Fibroblast of skin of right biceps (primary cell): ENCODE measurements around the gene NRP2.

Experiments used
- DNase-seq: peaks from one replicate; pipeline ENCODE4 v3.0.0-alpha.2; 2013

Gene NRP2

DNA sequence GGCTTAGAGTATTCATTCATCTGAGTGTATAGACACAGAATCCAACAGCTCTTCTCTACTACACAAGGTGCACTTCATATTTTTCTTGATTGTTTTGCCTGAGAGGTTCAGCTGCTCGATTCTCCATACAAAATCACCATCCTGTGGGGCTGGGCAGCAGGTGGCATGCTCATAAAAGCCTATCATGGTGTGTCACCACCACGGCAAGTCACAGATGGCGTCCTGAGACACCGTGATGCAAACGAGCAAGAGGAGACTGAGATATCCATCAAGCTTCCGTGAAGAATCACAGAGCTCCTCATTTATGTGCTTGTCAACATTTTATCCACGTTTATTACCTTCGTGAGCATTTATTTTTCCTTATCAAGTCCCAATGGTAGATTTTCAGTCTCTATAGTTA lies 22.4 kb upstream of the NRP2 start:
- no peak for DNase-seq

DNA sequence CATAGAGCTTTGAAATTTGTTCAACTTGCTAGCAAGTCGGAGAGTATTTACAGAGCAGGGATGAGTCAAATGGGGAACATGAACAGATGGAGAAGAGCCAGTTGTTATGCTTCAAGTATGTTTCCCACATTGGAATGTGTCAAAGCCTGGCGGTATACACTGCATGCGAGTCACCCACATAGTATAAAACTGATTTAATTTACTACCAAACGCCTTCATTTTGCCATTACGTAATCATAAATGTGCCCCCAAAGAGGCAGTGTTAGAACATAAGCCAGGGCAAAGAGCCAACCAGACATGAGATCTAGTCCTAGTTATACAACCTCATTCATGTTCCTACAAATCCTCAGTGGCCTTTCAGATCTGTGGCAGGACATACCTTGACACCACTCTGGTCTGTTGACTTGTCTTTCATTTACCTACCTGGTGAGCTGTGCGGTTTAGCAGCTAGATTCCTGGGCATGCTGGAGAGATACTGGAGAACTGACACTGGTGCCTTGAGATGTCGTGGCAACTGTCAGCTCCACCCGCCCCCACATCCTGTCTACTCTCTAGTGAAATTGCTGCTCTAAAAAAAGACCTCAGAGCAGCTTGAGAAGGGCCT lies 21.7 kb upstream of the NRP2 start:
- peak; percentile 98 for DNase-seq

DNA sequence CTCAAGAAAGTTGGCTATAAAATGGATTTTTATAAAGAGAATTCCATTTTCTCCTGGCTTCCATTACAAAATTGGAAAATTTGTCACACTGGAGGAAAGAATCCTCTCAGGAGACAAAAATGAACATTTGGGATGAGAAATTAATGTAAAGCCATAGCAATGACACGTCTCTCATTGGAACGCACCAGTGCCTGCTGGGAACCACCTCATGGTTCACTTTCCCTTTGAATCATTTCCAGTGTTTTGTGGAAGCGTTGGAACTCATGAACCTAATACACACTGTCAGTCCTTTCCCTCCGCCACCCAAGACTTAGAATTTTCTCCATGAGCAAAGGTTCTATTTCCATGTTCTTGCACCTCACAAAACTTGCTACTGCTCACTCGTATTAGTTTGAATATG lies 21.0 kb upstream of the NRP2 start:
- DNase-seq = peak; percentile 72

DNA sequence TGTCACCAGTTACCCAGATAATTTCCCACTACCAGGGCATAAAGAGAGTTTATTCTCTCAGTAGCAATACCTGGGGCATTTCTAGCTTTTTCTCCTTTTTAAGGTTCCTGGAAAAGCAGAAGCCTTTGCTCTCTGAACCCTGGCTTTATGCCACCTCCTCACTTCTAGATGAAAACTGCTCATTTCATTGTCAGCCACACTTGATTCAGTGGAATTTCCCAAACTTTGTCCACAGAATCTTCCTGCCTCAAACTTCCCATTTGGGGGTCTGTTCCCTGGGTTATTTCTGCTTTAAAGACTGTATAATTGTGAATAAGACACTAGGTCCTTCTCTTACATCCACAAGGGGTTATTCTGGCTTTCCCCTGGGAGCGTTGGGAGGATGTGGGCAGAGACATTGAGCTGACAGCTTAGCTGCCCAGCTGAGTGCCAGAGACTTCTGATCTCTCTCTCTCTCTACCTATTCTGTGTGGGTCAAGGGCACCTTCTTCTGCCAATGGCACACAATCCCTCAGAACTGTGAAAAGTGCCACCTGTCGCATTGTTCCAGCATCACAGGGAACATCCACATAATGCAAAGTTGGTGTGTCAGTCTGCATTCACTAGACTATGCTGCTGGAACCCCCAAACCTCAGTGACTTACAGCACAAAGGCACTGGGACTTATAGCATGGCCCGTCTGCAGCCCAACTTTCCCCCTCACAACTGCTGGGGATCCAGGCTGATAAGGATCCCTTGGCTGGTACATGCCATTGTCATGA lies 19.9 kb upstream of the NRP2 start:
- no peak for DNase-seq

DNA sequence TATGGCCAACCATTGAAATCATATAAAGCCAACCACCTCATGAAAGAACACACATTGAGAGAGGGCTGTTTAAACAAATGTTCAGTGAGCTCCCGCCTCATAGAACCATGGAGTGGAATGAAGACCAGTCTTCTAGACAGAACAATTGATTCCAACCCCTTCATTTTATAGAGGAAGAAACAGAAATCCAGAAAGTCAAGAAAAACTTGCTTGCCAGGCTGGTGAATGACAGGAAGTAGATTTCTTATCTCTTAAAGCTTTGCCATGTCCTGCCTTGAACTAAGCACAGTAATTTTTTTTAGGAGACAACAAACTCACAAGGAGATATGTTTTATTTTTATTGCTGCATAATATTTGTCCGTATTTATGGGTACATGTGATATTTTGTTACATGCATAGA lies 16.5 kb upstream of the NRP2 start:
- DNase-seq = no peak

DNA sequence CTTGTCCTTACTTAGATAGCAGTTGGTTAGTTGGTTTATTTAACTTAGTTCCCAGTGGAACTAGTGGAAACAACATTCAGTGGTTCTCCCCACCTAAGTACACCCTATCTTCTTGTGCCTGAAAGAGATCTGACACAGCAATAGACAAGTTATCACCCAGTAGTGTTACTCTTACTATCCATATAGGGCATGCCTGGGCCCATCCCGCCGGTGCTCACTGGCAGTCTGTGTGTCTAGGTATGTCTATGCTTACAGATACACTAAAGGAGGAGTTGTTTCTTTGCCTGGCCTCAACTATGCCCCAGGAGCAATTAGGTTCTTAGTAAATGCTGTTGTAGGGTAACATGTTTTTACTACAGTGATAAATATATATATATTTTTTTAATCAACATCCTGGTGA lies 12.0 kb upstream of the NRP2 start:
- no peak for DNase-seq

DNA sequence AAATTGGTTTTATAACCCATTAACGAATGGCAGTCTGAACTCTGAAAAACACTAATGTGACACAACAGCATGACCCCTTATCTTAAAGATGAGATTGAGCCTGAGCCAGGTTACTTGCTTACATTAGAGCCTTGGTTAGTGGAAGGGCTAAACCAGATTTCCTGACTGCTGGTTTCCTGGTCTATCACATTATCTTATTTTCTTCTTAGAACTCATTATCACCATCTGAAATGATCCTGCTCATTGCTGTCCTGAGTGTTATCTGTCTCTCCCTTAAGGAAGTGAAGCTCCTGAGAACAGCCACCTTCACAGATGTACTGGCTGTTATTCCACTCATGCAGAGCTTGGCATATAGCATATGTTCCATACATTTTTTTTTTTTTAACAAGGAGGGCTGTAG lies 9.0 kb upstream of the NRP2 start:
- DNase-seq = no peak

DNA sequence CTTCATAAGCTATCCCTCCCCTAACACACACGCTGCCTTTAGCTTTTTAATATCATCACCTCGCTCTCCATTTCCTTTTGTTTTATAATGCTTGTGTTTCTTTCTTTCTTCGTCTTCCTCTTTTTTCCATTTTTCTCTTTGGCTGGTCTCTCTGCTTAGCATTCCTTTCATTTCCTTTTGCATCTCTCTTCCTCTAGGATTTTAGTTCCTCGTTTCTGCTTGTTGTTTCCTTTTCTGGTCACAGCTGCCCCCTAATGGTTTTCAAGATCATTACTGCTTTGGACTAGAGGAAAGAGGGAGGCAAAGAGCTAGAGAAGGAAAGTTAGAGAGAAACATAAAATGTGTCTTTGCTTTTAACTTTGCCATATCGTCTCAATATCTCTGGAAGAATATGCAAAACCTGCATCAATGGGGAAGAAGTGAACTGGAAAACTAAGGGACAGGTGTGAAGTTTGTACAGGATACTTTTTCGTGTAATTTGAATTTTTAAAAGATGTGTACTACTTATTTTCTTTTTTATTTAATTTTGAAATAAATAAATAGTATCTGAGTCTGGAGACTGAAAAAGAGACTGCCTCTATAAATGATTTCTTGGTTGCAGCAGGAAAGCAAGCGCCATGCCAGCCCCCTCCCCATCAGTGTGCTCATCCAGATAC lies 6.3 kb upstream of the NRP2 start:
- peak; percentile 79 for DNase-seq

DNA sequence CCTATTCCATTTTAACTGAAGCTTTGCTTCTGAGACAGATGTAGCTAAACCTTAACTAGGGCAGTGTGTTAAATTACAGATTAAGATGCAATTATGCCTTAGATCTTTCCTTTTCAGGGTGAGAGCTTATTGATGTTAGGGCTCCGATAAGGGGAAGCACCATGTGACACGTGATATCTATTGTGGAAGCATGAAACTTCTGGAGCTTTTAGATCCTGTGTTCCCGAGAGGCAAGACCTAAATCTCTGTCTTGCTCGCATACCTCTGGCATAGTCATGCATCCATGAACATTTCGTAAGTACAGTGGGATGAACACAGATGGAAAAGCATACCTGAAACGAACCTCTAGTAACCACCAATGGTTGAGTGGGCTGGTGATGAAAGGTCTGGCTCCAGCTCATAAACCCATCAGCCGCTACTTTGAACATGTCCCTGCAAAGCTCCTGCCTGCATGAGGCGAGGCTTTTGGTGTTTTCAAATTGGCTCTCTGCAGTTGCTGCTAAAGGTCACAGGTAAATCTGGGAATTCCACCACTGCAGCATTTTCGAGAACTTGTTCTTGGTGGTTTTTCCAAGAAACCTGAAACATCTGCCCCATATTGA lies 3.7 kb upstream of the NRP2 start:
- DNase-seq = no peak

DNA sequence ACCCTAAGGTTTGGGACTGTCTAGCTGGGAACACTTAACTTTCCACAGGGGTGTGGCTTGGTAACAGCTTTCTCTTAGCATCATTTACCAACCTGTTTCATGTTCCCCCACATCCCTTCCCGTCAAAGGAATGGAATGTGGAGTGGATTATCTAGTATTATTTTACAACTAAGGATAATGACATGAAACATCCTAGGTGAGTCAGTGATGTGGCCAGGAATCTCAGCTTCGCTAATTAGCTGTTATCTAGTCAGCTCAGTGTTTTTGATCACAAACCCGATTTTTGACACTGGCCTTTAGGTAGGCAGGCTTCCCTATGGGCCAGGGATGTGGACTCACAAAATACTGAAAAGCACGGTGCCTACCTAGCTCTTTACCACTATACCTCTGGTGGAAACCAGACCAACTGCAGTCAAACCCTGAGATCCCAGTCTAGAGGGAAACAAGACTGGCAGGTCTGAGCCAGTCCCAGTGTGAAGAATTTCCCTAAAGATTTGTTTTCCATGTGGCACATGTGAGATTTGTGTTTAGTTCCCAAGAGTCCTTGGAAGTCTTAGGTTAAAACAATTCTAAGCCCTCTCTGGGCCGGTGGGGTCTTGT lies 2.8 kb upstream of the NRP2 start:
- peak; percentile 55 for DNase-seq

DNA sequence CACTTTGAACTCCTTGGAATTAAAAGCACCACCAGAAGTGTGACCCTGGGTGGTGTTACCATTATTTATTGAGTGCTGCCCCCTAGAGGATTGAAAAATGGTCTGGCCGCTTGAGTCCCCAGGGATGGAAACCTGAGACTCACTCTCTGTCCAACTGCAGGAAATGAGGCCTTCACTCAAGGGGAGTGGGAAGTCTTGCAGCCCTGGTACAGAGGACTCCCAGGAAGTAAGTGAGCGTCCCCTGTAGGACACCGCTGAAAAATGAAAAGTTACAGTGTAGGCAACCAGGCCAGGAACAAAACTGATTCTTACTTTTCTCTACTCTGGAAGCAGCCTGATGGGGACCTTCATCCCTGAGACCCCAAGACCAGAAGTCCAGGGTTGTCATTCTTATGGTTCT lies 2.2 kb upstream of the NRP2 start:
- peak; percentile 96 for DNase-seq

DNA sequence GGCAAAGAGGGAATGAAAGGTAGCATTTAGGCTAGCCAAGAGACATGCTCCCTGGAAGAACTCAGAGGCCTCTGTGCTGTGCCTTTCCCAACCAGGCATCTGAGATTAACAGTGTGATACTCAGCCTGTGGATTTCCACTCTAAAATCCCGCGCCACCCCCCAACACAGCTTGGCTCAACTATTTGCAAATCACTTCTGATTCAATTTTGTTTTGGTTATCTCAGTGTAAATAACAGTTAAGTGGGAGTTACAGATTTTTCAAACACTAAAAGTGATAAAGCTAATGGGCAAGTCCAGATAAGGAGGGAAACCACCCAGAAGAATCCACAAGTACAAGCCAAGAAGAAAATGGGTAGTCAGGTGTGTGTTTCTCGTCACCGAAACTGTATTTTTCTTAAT lies 1.4 kb upstream of the NRP2 start:
- DNase-seq = no peak

DNA sequence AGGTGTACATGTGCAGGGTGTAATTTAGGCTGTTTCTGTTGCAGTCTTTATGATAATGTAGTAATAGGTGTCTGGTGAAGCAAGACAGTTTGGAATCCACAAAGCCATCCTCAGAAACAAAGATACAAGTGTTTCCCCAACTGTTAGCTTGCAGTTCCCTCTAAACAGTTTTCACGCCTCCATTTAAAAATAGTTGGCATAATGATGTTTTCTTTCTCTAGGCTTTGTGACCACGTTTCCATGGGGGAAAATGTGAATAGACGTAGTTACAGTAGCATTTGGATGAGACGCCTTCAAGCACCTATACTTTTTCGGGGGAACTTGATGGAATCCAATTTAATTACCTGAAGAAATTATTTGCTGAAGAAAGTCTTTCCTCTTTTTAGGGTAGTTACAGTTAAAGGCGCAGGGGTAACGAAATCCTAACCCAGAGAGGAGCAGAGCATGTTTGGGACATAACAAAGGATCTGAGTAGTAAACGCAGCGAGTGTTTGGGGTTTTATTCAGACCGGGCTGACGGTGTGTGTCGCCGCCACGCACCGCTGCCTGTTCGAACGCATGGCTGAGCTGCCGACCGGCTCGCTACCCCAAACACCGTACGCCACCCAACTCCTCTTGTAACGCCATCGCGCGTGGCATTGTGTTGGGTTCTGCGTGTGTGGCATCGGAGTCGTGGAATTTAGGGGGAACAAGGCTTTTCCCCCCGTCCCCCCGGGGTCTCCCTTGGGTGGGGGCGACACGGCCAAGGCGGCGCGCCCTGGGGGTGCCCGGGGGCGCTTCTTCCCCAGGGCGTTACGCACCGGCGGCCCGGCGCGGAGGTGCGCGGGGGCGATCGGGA lies 681 bp upstream of the NRP2 start:
- no peak for DNase-seq

DNA sequence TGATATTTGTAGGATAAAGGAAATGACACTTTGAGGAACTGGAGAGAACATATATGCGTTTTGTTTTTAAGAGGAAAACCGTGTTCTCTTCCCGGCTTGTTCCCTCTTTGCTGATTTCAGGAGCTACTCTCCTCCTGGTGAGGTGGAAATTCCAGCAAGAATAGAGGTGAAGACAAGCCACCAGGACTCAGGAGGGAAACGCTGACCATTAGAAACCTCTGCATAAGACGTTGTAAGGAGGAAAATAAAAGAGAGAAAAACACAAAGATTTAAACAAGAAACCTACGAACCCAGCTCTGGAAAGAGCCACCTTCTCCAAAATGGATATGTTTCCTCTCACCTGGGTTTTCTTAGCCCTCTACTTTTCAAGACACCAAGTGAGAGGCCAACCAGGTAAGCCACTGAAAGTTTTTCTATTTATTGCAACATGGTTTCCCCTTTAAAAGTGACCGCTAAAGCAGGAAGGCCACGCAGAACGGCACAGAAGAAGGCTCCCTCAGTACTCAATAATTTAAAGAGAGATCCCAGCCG lies 735 bp downstream of the NRP2 start:
- no peak for DNase-seq

DNA sequence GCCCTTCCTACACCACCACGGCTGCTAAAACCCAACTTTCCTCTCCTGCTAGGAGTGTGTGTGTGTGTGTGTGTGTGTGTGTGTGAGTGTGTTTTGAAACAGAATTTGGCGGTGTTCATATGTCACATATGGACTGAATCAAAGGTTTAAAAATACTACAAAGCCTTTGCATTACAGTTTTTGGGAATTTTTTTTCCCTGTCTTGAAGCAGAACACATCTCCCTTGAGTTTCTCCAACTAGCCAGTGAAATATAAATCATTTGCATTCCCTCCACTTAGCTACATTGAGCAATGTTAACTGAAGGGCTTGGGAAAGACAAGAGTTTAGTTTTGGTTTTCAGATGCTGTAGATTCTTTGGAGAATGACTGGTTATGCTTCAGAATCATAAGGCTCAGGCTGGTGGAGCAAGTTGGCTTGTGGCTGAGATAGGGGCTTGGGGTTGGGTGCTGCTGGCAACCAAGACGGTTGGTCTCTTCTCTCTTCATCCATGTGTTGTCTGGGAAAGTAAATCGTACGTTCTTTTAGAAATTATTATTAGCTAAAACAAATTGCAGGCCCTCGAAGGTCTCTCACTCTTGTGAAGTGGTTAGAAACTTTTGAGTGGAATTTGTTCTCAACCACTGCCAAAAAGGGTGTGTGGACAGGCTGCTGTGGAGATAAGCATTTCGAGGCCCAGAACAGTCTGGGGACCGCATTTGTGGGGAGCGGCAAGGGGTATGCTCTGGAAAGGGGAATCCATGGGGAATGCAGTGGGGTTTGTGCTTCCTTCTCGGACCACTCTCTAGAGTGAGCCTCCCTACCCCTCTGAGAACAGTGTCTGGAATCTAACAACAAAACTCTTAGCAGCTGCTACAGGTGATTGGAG lies 1.4 kb downstream of the NRP2 start:
- DNase-seq = peak; percentile 67

DNA sequence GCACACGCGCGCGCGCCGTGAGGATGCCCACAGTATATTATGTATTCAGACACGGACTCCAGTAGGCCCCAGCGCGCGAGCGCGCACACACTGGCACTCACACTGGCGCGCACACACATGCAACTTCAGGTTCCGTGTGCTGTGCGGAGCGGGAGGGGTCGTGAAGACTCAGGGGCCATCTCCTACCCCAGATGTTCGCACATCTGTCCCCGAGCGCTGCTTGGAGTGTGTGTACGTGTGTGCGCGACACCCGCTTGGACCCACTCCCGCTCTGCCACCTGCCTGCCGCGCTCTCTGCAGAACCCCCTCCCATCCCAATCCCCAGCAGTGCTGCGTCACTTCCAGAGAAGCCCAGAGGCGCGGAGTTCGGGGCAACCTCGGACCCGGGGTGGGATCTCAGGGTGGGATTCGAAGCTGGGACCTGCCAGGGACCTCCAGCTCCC lies 2.6 kb downstream of the NRP2 start:
- peak; percentile 57 for DNase-seq

DNA sequence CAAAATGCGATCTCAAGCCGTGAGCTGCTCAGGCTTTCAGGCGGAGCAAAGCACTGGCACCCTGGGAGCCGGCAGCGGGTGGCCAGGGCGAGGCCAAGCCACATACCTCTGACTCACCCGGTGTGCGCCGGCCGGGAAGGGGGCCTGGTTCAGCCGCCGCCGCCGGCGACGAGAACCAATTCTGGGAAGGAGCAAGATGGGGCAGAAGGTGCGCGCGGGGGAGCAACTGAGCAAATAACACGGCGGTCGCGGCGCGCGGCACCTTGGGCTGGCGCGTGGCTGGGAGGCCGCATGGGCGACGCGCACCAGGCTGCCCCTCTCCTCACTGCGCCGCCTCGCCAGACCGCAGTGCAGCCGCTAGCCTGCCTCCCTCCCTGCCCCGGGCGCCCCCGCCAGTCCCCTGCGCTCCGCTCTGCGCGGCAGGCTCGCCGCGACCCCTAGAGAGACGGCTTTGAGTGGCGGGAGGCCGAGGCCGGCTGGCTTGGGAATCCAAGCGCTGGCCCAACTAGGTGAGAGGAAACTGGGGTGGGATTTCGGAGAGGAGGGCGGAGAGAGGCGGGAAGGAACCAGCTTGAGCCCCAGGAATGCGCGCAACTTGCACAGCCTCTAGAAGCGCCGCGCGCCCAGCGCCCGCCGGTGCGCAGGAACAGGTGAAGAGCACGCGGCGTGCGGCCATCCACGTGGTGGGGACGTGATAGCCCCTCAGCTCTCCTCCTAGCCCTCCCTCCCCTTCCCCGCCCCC lies 3.2 kb downstream of the NRP2 start:
- DNase-seq = peak; percentile 73

DNA sequence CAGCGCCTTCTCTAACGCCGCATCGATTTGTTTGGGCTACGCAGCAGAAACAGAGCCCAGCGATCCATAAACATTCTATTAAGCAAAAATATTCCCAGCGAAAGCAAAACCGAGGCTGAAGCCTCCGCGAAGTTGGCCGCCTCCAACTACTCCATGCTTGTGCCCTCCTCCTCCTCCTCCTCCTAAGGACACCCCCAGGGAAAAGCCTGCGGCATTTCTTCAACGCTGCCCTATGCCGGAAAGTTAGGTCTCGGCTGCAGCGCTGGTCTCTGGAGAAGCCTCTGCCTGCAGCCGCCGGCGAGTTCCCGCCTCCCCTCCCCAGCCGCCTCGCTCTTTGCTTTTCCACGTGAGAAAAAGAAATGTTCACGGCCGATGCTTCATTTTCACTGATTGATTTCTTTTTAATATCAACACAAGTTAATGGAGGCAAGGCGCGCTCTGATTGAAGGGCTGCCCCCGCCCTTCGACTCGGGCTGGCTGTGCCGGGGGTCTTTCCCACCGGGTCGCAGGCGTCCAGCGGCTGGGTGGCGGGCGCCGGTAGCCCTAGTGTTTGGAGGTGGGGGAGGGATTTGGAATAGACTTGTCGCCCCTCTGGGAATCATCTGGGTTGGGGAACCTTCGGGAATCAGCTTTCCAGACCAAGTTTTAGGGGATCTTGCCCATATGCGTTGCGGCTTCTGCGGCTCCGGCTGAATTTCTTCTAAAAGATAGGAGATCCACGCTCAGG lies 3.9 kb downstream of the NRP2 start:
- peak; percentile 50 for DNase-seq

DNA sequence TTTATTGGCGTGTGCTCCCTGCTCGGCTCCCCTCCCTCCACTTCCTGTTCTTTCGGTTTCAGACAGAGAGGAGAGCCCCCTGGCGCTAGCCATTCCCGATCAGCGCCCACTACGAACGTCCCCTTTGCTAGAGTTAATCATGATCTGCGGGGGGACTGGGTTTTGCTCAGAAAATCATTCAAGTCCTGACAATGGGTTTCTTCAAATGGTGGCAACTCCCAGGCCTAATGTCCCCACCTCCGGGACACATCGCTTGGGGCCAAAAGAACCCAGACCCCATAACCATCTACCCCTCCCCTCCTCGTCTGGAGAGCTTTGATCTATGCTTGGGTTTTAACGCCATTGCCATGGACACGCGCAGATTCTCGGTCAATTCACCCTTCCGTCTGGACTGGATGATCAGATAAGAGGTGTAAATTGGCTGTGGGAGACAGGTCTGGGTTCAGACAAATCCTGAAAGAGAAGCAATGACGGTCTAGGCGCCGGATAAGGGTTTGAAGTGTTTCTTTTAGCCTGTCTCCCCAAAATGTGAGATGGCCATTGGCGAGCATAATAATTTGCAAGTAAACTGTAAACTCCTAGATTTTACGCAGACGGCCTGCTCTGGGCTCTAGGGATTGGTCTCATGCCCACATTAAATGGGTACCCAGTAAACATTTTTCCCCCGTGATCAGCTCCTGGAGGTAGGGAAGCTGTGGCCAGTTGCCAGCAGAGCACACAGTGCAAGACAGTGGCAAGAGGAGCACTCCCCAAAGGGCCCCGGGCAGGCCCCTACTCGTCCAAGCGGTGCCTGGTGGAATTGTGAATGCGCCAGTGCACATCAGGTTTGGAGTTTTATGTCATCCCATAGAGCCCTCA lies 4.7 kb downstream of the NRP2 start:
- DNase-seq = peak; percentile 53
